HepG2 (cell line): Measurements from ENCODE around the gene SEBOX. TPM values are rescaled to one million over a fixed set of nuclear protein-coding genes. Genes with fewer than 3 reads are reported as not detected.

Experiments
- ATF2 ChIP-seq: sonication (generic); formaldehyde crosslinking; IDR thresholded peaks from 2 replicates; pipeline ENCODE4 v1.4.0; 2020; ENCODE audit warnings: missing genetic modification reagents
- ATF5 ChIP-seq: sonication (generic); formaldehyde crosslinking; IDR thresholded peaks from 2 replicates; pipeline ENCODE4 v1.4.0; 2020; ENCODE audit warnings: mild to moderate bottlenecking, low read depth, missing genetic modification reagents
- BORCS8-MEF2B ChIP-seq: sonication (generic); formaldehyde crosslinking; IDR thresholded peaks from 2 replicates; pipeline ENCODE4 v1.8.0; 2022; ENCODE audit warnings: mild to moderate bottlenecking, missing genetic modification reagents
- CEBPZ ChIP-seq: IDR thresholded peaks from 2 replicates; pipeline ENCODE4 v1.6.1; 2012; ENCODE audit warnings: low read length, improper control_type of control experiment
- HBP1 ChIP-seq: IDR thresholded peaks from 2 replicates; pipeline ENCODE4 v1.6.1; 2016; ENCODE audit warnings: low read depth, control low read depth
- HNRNPK ChIP-seq: fragments of 200-400 bp; formaldehyde crosslinking; IDR thresholded peaks from 2 replicates; pipeline ENCODE4 v1.6.1; 2018; ENCODE audit warnings: low read length, low read depth, moderate library complexity, mild to moderate bottlenecking; ENCODE audit not compliant: poor library complexity, severe bottlenecking
- MBNL3 ChIP-seq: fragments of 250-450 bp; sonication (Bioruptor Pico); conservative IDR thresholded peaks from 2 replicates; pipeline ENCODE4 v1.8.0; 2022; ENCODE audit warnings: mild to moderate bottlenecking, inconsistent platforms
- PAX8 ChIP-seq: sonication (generic); formaldehyde crosslinking; IDR thresholded peaks from 2 replicates; pipeline ENCODE4 v1.8.0; 2022; ENCODE audit warnings: mild to moderate bottlenecking, missing genetic modification reagents, borderline replicate concordance
- POLR2G ChIP-seq: fragments of 200-400 bp; formaldehyde crosslinking; IDR thresholded peaks from 2 replicates; pipeline ENCODE4 v1.6.1; 2018; ENCODE audit warnings: mild to moderate bottlenecking, low read depth, low read length, moderate library complexity
- SMC3 ChIP-seq: IDR thresholded peaks from 2 replicates; pipeline ENCODE4 v1.6.1; 2011; ENCODE audit warnings: low read length, improper control_type of control experiment
- TFAP4 ChIP-seq: sonication (generic); IDR thresholded peaks from 2 replicates; pipeline ENCODE4 v1.6.1; 2016; ENCODE audit warnings: low read depth, borderline replicate concordance
- ZBTB44 ChIP-seq: sonication (generic); formaldehyde crosslinking; IDR thresholded peaks from 2 replicates; pipeline ENCODE4 v1.4.0; 2020; ENCODE audit warnings: missing genetic modification reagents
- ZBTB7B ChIP-seq: sonication (generic); formaldehyde crosslinking; IDR thresholded peaks from 2 replicates; pipeline ENCODE4 v1.4.0; 2020; ENCODE audit warnings: missing genetic modification reagents
- ZFP1 ChIP-seq: IDR thresholded peaks from 2 replicates; pipeline ENCODE4 v1.6.1; 2016
- ZNF33A ChIP-seq: sonication (generic); formaldehyde crosslinking; IDR thresholded peaks from 2 replicates; pipeline ENCODE4 v1.5.1; 2020; ENCODE audit warnings: missing genetic modification reagents, mild to moderate bottlenecking, moderate library complexity, borderline replicate concordance
- ZNF460 ChIP-seq: sonication (generic); formaldehyde crosslinking; IDR thresholded peaks from 2 replicates; pipeline ENCODE4 v1.5.1; 2020; ENCODE audit warnings: missing genetic modification reagents, mild to moderate bottlenecking, borderline replicate concordance
- ZNF629 ChIP-seq: sonication (generic); formaldehyde crosslinking; conservative IDR thresholded peaks from 2 replicates; pipeline ENCODE4 v1.5.0; 2020; ENCODE audit warnings: missing genetic modification reagents
- ZNF644 ChIP-seq: IDR thresholded peaks from 2 replicates; pipeline ENCODE4 v1.6.1; 2016; ENCODE audit warnings: low read depth
- ZNF737 ChIP-seq: sonication (generic); formaldehyde crosslinking; IDR thresholded peaks from 2 replicates; pipeline ENCODE4 v1.5.0; 2020; ENCODE audit warnings: missing genetic modification reagents, mild to moderate bottlenecking, borderline replicate concordance
- ZNF878 ChIP-seq: sonication (generic); formaldehyde crosslinking; IDR thresholded peaks from 2 replicates; pipeline ENCODE4 v1.8.1; 2023; ENCODE audit warnings: mild to moderate bottlenecking, missing genetic modification reagents, moderate library complexity
- polyA plus RNA-seq, 8 experiments: library from polyadenylated mRNA; depleted of rRNA in 3 of 8; stranded (reverse) in 7 of 8; unstranded in 1 of 8; fragments of >200 nt; fragmentation: Illumina TruSeq in 4 of 8; extraction: Trizol in 4 of 8; gene quantifications; 2 replicates each; pipeline versions ENCODE4 v1.2.1 to v1.2.3, GENCODE V29; 2011 to 2016; ENCODE audit warnings: low read depth in 4 of 8, missing spikeins in 1 of 8, mixed read lengths in 1 of 8; ENCODE audit not compliant: insufficient read depth in 1 of 8
- total RNA-seq, 5 experiments: library from RNA; depleted of rRNA; stranded (reverse); fragments of >200 nt; fragmentation: Illumina TruSeq; extraction: Trizol; gene quantifications; 2 replicates each; pipeline ENCODE4 v1.2.3, GENCODE V29; 2016; ENCODE audit warnings: low read depth in 1 of 5

SEBOX gene
- total and polyA plus RNA-seq, 2 of the 13 experiments (the other 11 are each of a cell fraction or from before 2014, with no cell fraction given): not detected

- 0 out of 2 replicates have a peak, but pooled peaks have one; percentile 37 for TF ChIP-seq ZFP1 (CRISPR knock-in tag)
- TF ChIP-seq POLR2G: peak; percentile 56; the same call in 1 of the 2 replicates
- TF ChIP-seq ZBTB44 (CRISPR knock-in tag): peak; percentile 42; the same call in 1 of the 2 replicates
- peak; percentile 76 for TF ChIP-seq ZNF644 (CRISPR knock-in tag)
- TF ChIP-seq ATF2 (CRISPR knock-in tag): peak; percentile 98
- TF ChIP-seq ZNF878 (CRISPR knock-in tag): no peak
- TF ChIP-seq SMC3: peak; percentile 41
- no peak for TF ChIP-seq ZNF33A (CRISPR knock-in tag)
- peak; percentile 88 for TF ChIP-seq BORCS8-MEF2B (CRISPR knock-in tag)
- TF ChIP-seq ATF5 (CRISPR knock-in tag): no peak
- TF ChIP-seq TFAP4: peak; percentile 91
- no peak for TF ChIP-seq CEBPZ
- TF ChIP-seq HNRNPK: no peak
- TF ChIP-seq PAX8 (CRISPR knock-in tag): no peak
- TF ChIP-seq HBP1 (CRISPR knock-in tag): peak; percentile 53; the same call in 1 of the 2 replicates
- no peak for TF ChIP-seq ZNF460 (CRISPR knock-in tag)
- peak; percentile 90 for TF ChIP-seq ZBTB7B (CRISPR knock-in tag)
- TF ChIP-seq ZNF737 (CRISPR knock-in tag): no peak
- TF ChIP-seq MBNL3 (CRISPR knock-in tag): no peak
- TF ChIP-seq ZNF629 (CRISPR knock-in tag): peak; percentile 17; the same call in 1 of the 2 replicates
Observed at GRCh38 chr17:28370035-28370743, 5.2 kb upstream of the SEBOX start, which contains the start of gene VTN (continued).
